Measurements from ENCODE around the gene NCAPH2. TPM values are rescaled to one million over a fixed set of nuclear protein-coding genes. Genes with fewer than 3 reads are reported as not detected.
A peak's percentile ranks its signal among the peaks of the same experiment; 100 is the strongest.

Gene NCAPH2
- total and polyA plus RNA-seq, 2 of the 13 experiments (the other 11 are each of a cell fraction or from before 2014, with no cell fraction given), result 28.1 to 64.4 TPM

GRCh38 chr22:50530877-50531545 lies 23.0 kb downstream of the NCAPH2 start (continued):
- TF ChIP-seq ZNF589 (CRISPR knock-in tag; conservative IDR thresholded peaks at IDR 0.05) (no peak; the same call in 1 of the 2 replicates), FOXA3 (CRISPR knock-in tag; IDR thresholded peaks at IDR 0.05) (no peak), SIN3A (IDR thresholded peaks at IDR 0.05; ENCODE audit: borderline replicate concordance, low read depth, low read length) (0 out of 2 replicates have a peak, but pooled peaks have one; percentile 12), RELA (CRISPR knock-in tag; IDR thresholded peaks at IDR 0.05) (no peak), ZBTB34 (CRISPR knock-in tag; IDR thresholded peaks at IDR 0.05) (peak; percentile 53; the same call in 1 of the 2 replicates)
- TF ChIP-seq, protein P1, sequence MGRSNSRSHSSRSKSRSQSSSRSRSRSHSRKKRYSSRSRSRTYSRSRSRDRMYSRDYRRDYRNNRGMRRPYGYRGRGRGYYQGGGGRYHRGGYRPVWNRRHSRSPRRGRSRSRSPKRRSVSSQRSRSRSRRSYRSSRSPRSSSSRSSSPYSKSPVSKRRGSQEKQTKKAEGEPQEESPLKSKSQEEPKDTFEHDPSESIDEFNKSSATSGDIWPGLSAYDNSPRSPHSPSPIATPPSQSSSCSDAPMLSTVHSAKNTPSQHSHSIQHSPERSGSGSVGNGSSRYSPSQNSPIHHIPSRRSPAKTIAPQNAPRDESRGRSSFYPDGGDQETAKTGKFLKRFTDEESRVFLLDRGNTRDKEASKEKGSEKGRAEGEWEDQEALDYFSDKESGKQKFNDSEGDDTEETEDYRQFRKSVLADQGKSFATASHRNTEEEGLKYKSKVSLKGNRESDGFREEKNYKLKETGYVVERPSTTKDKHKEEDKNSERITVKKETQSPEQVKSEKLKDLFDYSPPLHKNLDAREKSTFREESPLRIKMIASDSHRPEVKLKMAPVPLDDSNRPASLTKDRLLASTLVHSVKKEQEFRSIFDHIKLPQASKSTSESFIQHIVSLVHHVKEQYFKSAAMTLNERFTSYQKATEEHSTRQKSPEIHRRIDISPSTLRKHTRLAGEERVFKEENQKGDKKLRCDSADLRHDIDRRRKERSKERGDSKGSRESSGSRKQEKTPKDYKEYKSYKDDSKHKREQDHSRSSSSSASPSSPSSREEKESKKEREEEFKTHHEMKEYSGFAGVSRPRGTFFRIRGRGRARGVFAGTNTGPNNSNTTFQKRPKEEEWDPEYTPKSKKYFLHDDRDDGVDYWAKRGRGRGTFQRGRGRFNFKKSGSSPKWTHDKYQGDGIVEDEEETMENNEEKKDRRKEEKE (IDR thresholded peaks at IDR 0.05), result no peak
- TF ChIP-seq, protein P2, sequence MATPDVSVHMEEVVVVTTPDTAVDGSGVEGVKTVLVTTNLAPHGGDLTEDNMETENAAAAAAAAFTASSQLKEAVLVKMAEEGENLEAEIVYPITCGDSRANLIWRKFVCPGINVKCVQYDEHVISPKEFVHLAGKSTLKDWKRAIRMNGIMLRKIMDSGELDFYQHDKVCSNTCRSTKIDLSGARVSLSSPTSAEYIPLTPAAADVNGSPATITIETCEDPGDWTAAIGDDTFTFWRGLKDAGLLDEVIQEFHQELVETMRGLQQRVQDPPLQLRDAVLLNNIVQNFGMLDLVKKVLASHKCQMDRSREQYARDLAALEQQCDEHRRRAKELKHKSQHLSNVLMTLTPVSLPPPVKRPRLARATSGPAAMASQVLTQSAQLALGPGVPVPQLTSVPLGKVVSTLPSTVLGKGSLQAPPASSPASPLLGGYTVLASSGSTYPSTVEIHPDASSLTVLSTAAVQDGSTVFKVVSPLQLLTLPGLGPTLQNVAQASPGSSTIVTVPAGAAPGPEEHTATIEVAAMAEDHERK (CRISPR knock-in tag; IDR thresholded peaks at IDR 0.05; ENCODE audit: low read depth), result no peak

Data from HepG2 (cell line).